Thyroid gland (tissue), 4 donors: ENCODE data around the gene USP8. TPM values are rescaled to one million over a fixed set of nuclear protein-coding genes. Genes with fewer than 3 reads are reported as not detected.
"Not testable (repeated sequence)": the region's sequence is repeated elsewhere in the genome, so short reads cannot be mapped to it uniquely, and the experiment has no call there.

Experiments used
- DNase-seq, 2 donors: peaks; one replicate each; pipeline ENCODE4 v3.0.0-alpha.2; 2019
- H3K27ac ChIP-seq, 3 donors: fragments of 200-600 bp; sonication (generic); 1 replicate in 2 of 3; 2 replicates in 1 of 3; pipeline ENCODE4 v1.5.1; 2016 to 2019; ENCODE audit warnings: mild to moderate bottlenecking in 1 of 3, moderate library complexity in 1 of 3
- H3K27me3 ChIP-seq: fragments of 200-600 bp; sonication (generic); one replicate; pipeline ENCODE4 v1.5.1; 2019
- H3K36me3 ChIP-seq, 2 donors: fragments of 200-600 bp; sonication (generic); one replicate each; pipeline ENCODE4 v1.5.1; 2016 to 2019
- H3K4me1 ChIP-seq, 2 donors: fragments of 200-600 bp; sonication (generic); one replicate each; pipeline ENCODE4 v1.5.1; 2017 to 2019
- H3K4me3 ChIP-seq, 3 donors: fragments of 200-600 bp; sonication (generic); replicated peaks in 1 of 3; 1 replicate in 2 of 3; 2 replicates in 1 of 3; pipeline ENCODE4 v1.5.1; 2016; ENCODE audit warnings: mild to moderate bottlenecking in 1 of 3
- H3K9me3 ChIP-seq: fragments of 200-600 bp; sonication (generic); one replicate; pipeline ENCODE4 v1.5.1; 2017
- CTCF ChIP-seq, 6 experiments: fragments of 200-600 bp in 3 of 6; fragments of 450-650 bp in 3 of 6; sonication (generic) in 3 of 6; IDR thresholded peaks; one replicate each; pipeline ENCODE4 v1.5.1; 2016 to 2019; ENCODE audit warnings: antibody characterized with exemption in 6 of 6, mild to moderate bottlenecking in 2 of 6, inconsistent platforms in 1 of 6, moderate library complexity in 1 of 6
- POLR2A ChIP-seq, 2 donors: fragments of 450-650 bp; IDR thresholded peaks; one replicate each; pipeline ENCODE4 v1.6.1; 2017; ENCODE audit warnings: antibody characterized with exemption in 2 of 2, mild to moderate bottlenecking in 2 of 2, moderate library complexity in 1 of 2
- WGBS, 2 donors: methylation state at CpG; one replicate each; pipeline ENCODE4 v1.1.5; 2017; 5-methylcytosine and 5-hydroxymethylcytosine counted together
- intact Hi-C: fragments of 100-400 bp; cut with DNase I; formaldehyde crosslinking; loops from one replicate; pipeline ENCODE4 v1.15.1; 2023
- total RNA-seq, 4 donors: library from RNA; depleted of rRNA; stranded (reverse); fragments of >200 nt; gene quantifications; one replicate each; pipeline ENCODE4 v1.2.3, GENCODE V29; 2016

Gene USP8
- total RNA-seq, 4 donors from 2014 or later = 62.8 to 89.6 (median 87.9) TPM

GRCh38 chr15:50476143-50476542, 51.9 kb downstream of the USP8 start:
- intact Hi-C loops = no loop called here
- Histone ChIP-seq H3K4me3 (no peak overlapping the region), H3K27ac (no peak overlapping the region), H3K27me3 (no peaks in the 10 kb centered on the region), H3K36me3 (peaks cover 18% of the 10 kb centered on the region in 2 donors), H3K4me1 (no peaks in the 10 kb centered on the region), H3K9me3 (no peaks in the 10 kb centered on the region)
- WGBS, 2 donors = 95 to 96% methylated on average over 12 of the region's 12 CpGs
- no peak for DNase-seq
- TF ChIP-seq POLR2A (IDR thresholded peaks at IDR 0.05) (no peak), CTCF (IDR thresholded peaks at IDR 0.05) (no peak)

GRCh38 chr15:50484781-50485180, 60.6 kb downstream of the USP8 start:
- no peaks in the 10 kb centered on the region for H3K4me1 ChIP-seq
- intact Hi-C loops = no loop called here
- no peak for TF ChIP-seq POLR2A (IDR thresholded peaks at IDR 0.05)
- TF ChIP-seq CTCF (IDR thresholded peaks at IDR 0.05) = no peak
- H3K4me3 ChIP-seq = no peak overlapping the region
- peaks cover 8 to 32% of the 10 kb centered on the region in 2 donors for H3K36me3 ChIP-seq
- no peaks in the 10 kb centered on the region for H3K27me3 ChIP-seq
- H3K9me3 ChIP-seq = no peaks in the 10 kb centered on the region
- 89 to 96% methylated on average over 1 of the region's 1 CpG for WGBS, 2 donors
- H3K27ac ChIP-seq = no peak overlapping the region
- no peak for DNase-seq

- DNase-seq = no peak
- H3K4me3 ChIP-seq = no peak overlapping the region
- no peaks in the 10 kb centered on the region for H3K9me3 ChIP-seq
- WGBS, 2 donors = 98% methylated on average over 3 of the region's 3 CpGs
- no peak overlapping the region for H3K27ac ChIP-seq
- no peaks in the 10 kb centered on the region for H3K4me1 ChIP-seq
- H3K27me3 ChIP-seq = no peaks in the 10 kb centered on the region
- TF ChIP-seq POLR2A (IDR thresholded peaks at IDR 0.05) (no peak), CTCF (IDR thresholded peaks at IDR 0.05) (no peak)
- H3K36me3 ChIP-seq = peaks cover 14 to 38% of the 10 kb centered on the region in 2 donors
- intact Hi-C loops = no loop called here
These were observed 61.2 kb downstream of the USP8 start for GRCh38 chr15:50485389-50485788.

- Histone ChIP-seq H3K27ac (no peak overlapping the region), H3K36me3 (peaks cover 27 to 48% of the 10 kb centered on the region in 2 donors), H3K27me3 (no peaks in the 10 kb centered on the region), H3K4me3 (no peak overlapping the region), H3K4me1 (no peaks in the 10 kb centered on the region), H3K9me3 (no peaks in the 10 kb centered on the region)
- intact Hi-C loops = no loop called here
- TF ChIP-seq CTCF (IDR thresholded peaks at IDR 0.05) = no peak
- TF ChIP-seq POLR2A (IDR thresholded peaks at IDR 0.05) = no peak
- no peak for DNase-seq
These were observed 63.1 kb downstream of the USP8 start for GRCh38 chr15:50487287-50487686.

GRCh38 chr15:50493625-50494024, 69.4 kb downstream of the USP8 start:
- H3K36me3 ChIP-seq = peaks cover 67 to 75% of the 10 kb centered on the region in 2 donors
- DNase-seq = no peak
- no peaks in the 10 kb centered on the region for H3K4me1 ChIP-seq
- H3K27me3 ChIP-seq = no peaks in the 10 kb centered on the region
- 94 to 95% methylated on average over 3 of the region's 3 CpGs for WGBS, 2 donors
- TF ChIP-seq POLR2A (IDR thresholded peaks at IDR 0.05) (no peak), CTCF (IDR thresholded peaks at IDR 0.05) (no peak)
- no peak overlapping the region for H3K4me3 ChIP-seq
- H3K9me3 ChIP-seq = no peaks in the 10 kb centered on the region
- intact Hi-C loops = no loop called here
- no peak overlapping the region for H3K27ac ChIP-seq

GRCh38 chr15:50494547-50494946, 70.3 kb downstream of the USP8 start:
- H3K36me3 ChIP-seq = peaks cover 75 to 76% of the 10 kb centered on the region in 2 donors

More at GRCh38 chr15:50494547-50494946, 70.3 kb downstream of the USP8 start:
- DNase-seq, H3K4me1 ChIP-seq, H3K27ac ChIP-seq, intact Hi-C loops, H3K4me3 ChIP-seq, H3K27me3 ChIP-seq, H3K9me3 ChIP-seq: not testable (repeated sequence)
- 94 to 98% methylated on average over 2 of the region's 2 CpGs for WGBS, 2 donors
